Measurements from ENCODE around the gene KCNK5. TPM values are rescaled to one million over a fixed set of nuclear protein-coding genes. Genes with fewer than 3 reads are reported as not detected.

Gene KCNK5
- total and polyA plus RNA-seq, 2 of the 8 experiments (the other 6 are each of a cell fraction or from before 2014, with no cell fraction given), result 20.9 to 44.3 TPM

DNA sequence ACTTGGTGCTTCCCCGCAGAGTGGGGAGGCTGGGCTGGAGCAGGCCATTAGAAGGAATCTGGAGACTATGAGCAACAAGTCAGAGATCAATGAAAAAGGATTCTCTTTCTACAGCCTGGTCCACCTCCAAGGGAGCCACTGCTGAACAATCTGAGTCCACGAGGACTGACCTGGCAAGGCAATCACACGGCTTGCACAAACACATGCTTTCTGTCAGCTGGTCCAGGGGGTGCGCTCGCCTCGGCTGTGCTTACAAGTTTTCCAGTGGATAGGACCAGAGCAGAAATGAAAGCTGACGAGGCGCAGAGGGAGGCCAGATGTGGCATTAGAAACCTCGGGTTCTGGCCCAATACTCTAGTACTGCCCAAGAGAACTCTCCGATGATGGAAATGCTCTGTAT, 18.1 kb downstream of the KCNK5 start (continued):
- TF ChIP-seq, protein P1, sequence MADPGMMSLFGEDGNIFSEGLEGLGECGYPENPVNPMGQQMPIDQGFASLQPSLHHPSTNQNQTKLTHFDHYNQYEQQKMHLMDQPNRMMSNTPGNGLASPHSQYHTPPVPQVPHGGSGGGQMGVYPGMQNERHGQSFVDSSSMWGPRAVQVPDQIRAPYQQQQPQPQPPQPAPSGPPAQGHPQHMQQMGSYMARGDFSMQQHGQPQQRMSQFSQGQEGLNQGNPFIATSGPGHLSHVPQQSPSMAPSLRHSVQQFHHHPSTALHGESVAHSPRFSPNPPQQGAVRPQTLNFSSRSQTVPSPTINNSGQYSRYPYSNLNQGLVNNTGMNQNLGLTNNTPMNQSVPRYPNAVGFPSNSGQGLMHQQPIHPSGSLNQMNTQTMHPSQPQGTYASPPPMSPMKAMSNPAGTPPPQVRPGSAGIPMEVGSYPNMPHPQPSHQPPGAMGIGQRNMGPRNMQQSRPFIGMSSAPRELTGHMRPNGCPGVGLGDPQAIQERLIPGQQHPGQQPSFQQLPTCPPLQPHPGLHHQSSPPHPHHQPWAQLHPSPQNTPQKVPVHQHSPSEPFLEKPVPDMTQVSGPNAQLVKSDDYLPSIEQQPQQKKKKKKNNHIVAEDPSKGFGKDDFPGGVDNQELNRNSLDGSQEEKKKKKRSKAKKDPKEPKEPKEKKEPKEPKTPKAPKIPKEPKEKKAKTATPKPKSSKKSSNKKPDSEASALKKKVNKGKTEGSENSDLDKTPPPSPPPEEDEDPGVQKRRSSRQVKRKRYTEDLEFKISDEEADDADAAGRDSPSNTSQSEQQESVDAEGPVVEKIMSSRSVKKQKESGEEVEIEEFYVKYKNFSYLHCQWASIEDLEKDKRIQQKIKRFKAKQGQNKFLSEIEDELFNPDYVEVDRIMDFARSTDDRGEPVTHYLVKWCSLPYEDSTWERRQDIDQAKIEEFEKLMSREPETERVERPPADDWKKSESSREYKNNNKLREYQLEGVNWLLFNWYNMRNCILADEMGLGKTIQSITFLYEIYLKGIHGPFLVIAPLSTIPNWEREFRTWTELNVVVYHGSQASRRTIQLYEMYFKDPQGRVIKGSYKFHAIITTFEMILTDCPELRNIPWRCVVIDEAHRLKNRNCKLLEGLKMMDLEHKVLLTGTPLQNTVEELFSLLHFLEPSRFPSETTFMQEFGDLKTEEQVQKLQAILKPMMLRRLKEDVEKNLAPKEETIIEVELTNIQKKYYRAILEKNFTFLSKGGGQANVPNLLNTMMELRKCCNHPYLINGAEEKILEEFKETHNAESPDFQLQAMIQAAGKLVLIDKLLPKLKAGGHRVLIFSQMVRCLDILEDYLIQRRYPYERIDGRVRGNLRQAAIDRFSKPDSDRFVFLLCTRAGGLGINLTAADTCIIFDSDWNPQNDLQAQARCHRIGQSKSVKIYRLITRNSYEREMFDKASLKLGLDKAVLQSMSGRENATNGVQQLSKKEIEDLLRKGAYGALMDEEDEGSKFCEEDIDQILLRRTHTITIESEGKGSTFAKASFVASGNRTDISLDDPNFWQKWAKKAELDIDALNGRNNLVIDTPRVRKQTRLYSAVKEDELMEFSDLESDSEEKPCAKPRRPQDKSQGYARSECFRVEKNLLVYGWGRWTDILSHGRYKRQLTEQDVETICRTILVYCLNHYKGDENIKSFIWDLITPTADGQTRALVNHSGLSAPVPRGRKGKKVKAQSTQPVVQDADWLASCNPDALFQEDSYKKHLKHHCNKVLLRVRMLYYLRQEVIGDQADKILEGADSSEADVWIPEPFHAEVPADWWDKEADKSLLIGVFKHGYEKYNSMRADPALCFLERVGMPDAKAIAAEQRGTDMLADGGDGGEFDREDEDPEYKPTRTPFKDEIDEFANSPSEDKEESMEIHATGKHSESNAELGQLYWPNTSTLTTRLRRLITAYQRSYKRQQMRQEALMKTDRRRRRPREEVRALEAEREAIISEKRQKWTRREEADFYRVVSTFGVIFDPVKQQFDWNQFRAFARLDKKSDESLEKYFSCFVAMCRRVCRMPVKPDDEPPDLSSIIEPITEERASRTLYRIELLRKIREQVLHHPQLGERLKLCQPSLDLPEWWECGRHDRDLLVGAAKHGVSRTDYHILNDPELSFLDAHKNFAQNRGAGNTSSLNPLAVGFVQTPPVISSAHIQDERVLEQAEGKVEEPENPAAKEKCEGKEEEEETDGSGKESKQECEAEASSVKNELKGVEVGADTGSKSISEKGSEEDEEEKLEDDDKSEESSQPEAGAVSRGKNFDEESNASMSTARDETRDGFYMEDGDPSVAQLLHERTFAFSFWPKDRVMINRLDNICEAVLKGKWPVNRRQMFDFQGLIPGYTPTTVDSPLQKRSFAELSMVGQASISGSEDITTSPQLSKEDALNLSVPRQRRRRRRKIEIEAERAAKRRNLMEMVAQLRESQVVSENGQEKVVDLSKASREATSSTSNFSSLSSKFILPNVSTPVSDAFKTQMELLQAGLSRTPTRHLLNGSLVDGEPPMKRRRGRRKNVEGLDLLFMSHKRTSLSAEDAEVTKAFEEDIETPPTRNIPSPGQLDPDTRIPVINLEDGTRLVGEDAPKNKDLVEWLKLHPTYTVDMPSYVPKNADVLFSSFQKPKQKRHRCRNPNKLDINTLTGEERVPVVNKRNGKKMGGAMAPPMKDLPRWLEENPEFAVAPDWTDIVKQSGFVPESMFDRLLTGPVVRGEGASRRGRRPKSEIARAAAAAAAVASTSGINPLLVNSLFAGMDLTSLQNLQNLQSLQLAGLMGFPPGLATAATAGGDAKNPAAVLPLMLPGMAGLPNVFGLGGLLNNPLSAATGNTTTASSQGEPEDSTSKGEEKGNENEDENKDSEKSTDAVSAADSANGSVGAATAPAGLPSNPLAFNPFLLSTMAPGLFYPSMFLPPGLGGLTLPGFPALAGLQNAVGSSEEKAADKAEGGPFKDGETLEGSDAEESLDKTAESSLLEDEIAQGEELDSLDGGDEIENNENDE (IDR thresholded peaks at IDR 0.05; ENCODE audit: insufficient replicate concordance, low read length), result no peak
- TF ChIP-seq, protein P2, sequence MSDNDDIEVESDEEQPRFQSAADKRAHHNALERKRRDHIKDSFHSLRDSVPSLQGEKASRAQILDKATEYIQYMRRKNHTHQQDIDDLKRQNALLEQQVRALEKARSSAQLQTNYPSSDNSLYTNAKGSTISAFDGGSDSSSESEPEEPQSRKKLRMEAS (IDR thresholded peaks at IDR 0.05), result no peak
- TF ChIP-seq SIN3A (conservative IDR thresholded peaks at IDR 0.05 in 1 of 2, IDR thresholded peaks at IDR 0.05 in 1 of 2; ENCODE audit: low read depth in 1 of 2, low read length in 2 of 2) (no peak), TAF1 (IDR thresholded peaks at IDR 0.05; ENCODE audit: low read depth, low read length) (no peak), SRF (IDR thresholded peaks at IDR 0.05; ENCODE audit: low read depth, low read length) (no peak), HDAC6 (IDR thresholded peaks at IDR 0.05; ENCODE audit: low read depth, low read length) (no peak), CEBPB (IDR thresholded peaks at IDR 0.05; ENCODE audit: low read depth, low read length) (no peak), SAP30 (IDR thresholded peaks at IDR 0.05; ENCODE audit: insufficient read depth, insufficient replicate concordance, low read length) (no peak), SIRT6 (IDR thresholded peaks at IDR 0.05; ENCODE audit: low read length) (no peak), PHF8 (conservative IDR thresholded peaks at IDR 0.05; ENCODE audit: low read depth, low read length) (no peak), FOSL1 (IDR thresholded peaks at IDR 0.05; ENCODE audit: insufficient read depth, low read depth, low read length) (no peak), GTF2F1 (IDR thresholded peaks at IDR 0.05; ENCODE audit: borderline replicate concordance, low read depth, low read length) (no peak)
